Neural cell (in vitro differentiated cells): ENCODE measurements around the gene CD247. TPM values are rescaled to one million over a fixed set of nuclear protein-coding genes. Genes with fewer than 3 reads are reported as not detected.

ENCODE experiments used
- H2AFZ ChIP-seq: fragments of 200-600, 300-800 bp; sonication (generic), shearing (Covaris generic); 2 replicates; pipeline ENCODE4 v1.6.0; 2014; ENCODE audit warnings: low read depth, mild to moderate bottlenecking, antibody characterized with exemption, low read length, moderate library complexity
- H3F3A ChIP-seq: fragments of 200-600 bp; shearing (Covaris generic); 2 replicates; pipeline ENCODE4 v1.6.1; 2016; ENCODE audit warnings: mild to moderate bottlenecking, moderate library complexity, mixed read lengths, antibody characterized with exemption, low read length; ENCODE audit not compliant: insufficient read depth, poor library complexity, severe bottlenecking
- H3K27ac ChIP-seq: fragments of 200-600, 300-800 bp; sonication (generic), shearing (Covaris generic); 2 replicates; pipeline ENCODE4 v1.5.1; 2014; ENCODE audit warnings: mild to moderate bottlenecking, low read length, moderate library complexity
- H3K27me3 ChIP-seq: fragments of 300-800, 200-600 bp; sonication (generic), shearing (Covaris generic); 2 replicates; pipeline ENCODE4 v1.6.0; 2014; ENCODE audit warnings: mild to moderate bottlenecking, low read depth, low read length, moderate library complexity; ENCODE audit not compliant: insufficient read depth
- H3K36me3 ChIP-seq: fragments of 300-800, 200-600 bp; sonication (generic), shearing (Covaris generic); 2 replicates; pipeline ENCODE4 v1.5.1; 2014; ENCODE audit warnings: mild to moderate bottlenecking, antibody characterized with exemption, low read length, moderate library complexity; ENCODE audit not compliant: insufficient read depth
- H3K4me2 ChIP-seq: fragments of 300-800, 200-600 bp; sonication (generic), shearing (Covaris generic); 2 replicates; pipeline ENCODE4 v1.6.0; 2014; ENCODE audit warnings: mild to moderate bottlenecking, low read length
- H3K4me3 ChIP-seq: fragments of 300-800, 200-600 bp; sonication (generic), shearing (Covaris generic); 2 replicates; pipeline ENCODE4 v1.5.1; 2014; ENCODE audit warnings: mild to moderate bottlenecking, low read length, moderate library complexity
- H3K79me2 ChIP-seq: fragments of 200-600 bp; shearing (Covaris generic); replicated peaks from 2 replicates; pipeline ENCODE4 v1.6.0; 2014; ENCODE audit warnings: mild to moderate bottlenecking, low read length, moderate library complexity; ENCODE audit not compliant: insufficient read depth
- H3K9ac ChIP-seq: fragments of 300-800, 200-600 bp; sonication (generic), shearing (Covaris generic); 2 replicates; pipeline ENCODE4 v1.6.1; 2016; ENCODE audit warnings: mild to moderate bottlenecking, low read length, mixed read lengths
- H3K9me2 ChIP-seq: fragments of 200-600 bp; shearing (Covaris generic); 2 replicates; pipeline ENCODE4 v1.6.1; 2016; ENCODE audit warnings: mild to moderate bottlenecking, low read length, mixed read lengths; ENCODE audit not compliant: insufficient read depth
- H3K9me3 ChIP-seq: fragments of 200-600, 300-800 bp; sonication (generic), shearing (Covaris generic); 2 replicates; pipeline ENCODE4 v1.6.1; 2016; ENCODE audit warnings: mild to moderate bottlenecking, mixed run types, low read length, moderate library complexity, mixed read lengths
- H4K20me1 ChIP-seq: fragments of 200-600 bp; shearing (Covaris generic); 2 replicates; pipeline ENCODE4 v1.6.1; 2016; ENCODE audit warnings: mild to moderate bottlenecking, mixed run types; ENCODE audit not compliant: insufficient read depth
- EP300 ChIP-seq: fragments of 450-650 bp; conservative IDR thresholded peaks from 2 replicates; pipeline ENCODE4 v1.6.1; 2014; ENCODE audit warnings: antibody characterized with exemption, mild to moderate bottlenecking, moderate library complexity; ENCODE audit not compliant: poor library complexity, severe bottlenecking
- EZH2 ChIP-seq: fragments of 200-600, 300-800 bp; shearing (Covaris generic), sonication (generic); IDR thresholded peaks from 2 replicates; pipeline ENCODE4 v1.6.1; 2014; ENCODE audit warnings: antibody characterized with exemption, low read length, borderline replicate concordance, mild to moderate bottlenecking; ENCODE audit not compliant: insufficient read depth, poor library complexity, severe bottlenecking
- MXI1 ChIP-seq: fragments of 450-650 bp; conservative IDR thresholded peaks from 2 replicates; pipeline ENCODE4 v1.6.1; 2014; ENCODE audit warnings: antibody characterized with exemption, mild to moderate bottlenecking; ENCODE audit not compliant: poor library complexity, severe bottlenecking
- POLR2AphosphoS5 ChIP-seq: IDR thresholded peaks from 2 replicates; pipeline ENCODE4 v1.6.1; 2012
- RAD21 ChIP-seq: fragments of 450-650 bp; conservative IDR thresholded peaks from 2 replicates; pipeline ENCODE4 v1.6.1; 2014; ENCODE audit warnings: antibody characterized with exemption, mild to moderate bottlenecking, moderate library complexity
- SMC3 ChIP-seq: fragments of 450-650 bp; conservative IDR thresholded peaks from 2 replicates; pipeline ENCODE4 v1.6.1; 2014; ENCODE audit warnings: antibody characterized with exemption, mild to moderate bottlenecking, moderate library complexity; ENCODE audit not compliant: poor library complexity
- TAF1 ChIP-seq: IDR thresholded peaks from 2 replicates; pipeline ENCODE4 v1.6.1; 2012; ENCODE audit warnings: low read depth
- polyA plus RNA-seq: library from polyadenylated mRNA; depleted of rRNA; stranded (reverse); fragments of >200 nt; gene quantifications from 2 replicates; pipeline ENCODE4 v1.2.3, GENCODE V29; 2014
- TF ChIP-seq, protein P1 (sequence below): fragments of 450-650 bp; IDR thresholded peaks from 2 replicates; pipeline ENCODE4 v1.5.1; 2014; ENCODE audit warnings: antibody characterized with exemption, mild to moderate bottlenecking, moderate library complexity; ENCODE audit not compliant: poor library complexity, severe bottlenecking
- TF ChIP-seq, protein P2 (sequence below): IDR thresholded peaks from 2 replicates; pipeline ENCODE4 v1.6.1; 2012; ENCODE audit warnings: borderline replicate concordance

Gene CD247
- polyA plus RNA-seq, 1 donor from 2014 or later: not detected

DNA sequence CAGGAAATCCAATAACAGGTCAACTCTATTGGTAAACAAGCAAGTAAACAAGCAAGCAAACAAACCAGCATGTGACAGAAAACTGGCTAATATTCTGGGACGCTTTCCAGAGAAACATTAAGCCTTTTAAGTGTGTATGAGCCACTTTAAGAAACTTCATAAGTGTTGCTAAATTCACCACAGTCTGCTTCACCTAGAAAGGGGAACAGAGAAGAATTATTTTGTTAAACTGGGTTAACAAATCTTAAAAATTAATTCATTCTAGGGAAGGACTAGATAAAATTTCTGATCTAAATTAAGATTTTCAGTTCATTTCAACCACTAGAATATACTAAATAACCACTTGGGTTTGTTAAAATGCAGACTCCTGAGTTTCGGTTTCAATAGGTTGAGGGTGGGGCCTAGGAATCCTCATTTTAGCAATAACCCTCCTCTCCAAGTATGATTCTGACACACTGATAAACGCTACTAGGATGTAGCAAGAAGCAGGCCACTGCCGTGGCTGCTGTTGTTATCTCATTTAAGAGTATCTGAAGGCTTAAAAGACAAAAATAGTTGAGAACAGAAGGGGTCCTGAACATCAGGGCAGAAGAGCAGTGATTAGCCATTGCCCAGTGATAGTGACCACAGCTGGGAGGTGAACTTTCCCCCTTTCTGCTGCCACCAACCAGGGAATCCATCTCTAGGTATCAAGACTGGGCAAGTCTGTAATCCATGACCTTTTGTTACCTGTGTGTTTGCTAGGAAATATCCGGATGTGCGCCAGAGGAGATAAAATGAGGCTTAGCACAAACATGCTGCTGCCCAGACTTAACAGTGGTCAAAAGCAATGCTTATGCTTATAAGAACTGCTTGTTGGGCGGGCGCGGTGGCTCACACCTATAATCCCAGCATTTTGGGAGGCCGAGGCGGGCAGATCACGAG lies 24.0 kb upstream of the CD247 start:
- Histone ChIP-seq H3K27me3 (no peaks in the 10 kb centered on the region), H3K9me2 (no peaks in the 10 kb centered on the region), H3K27ac (no peak overlapping the region), H4K20me1 (no peaks in the 10 kb centered on the region), H3F3A (no peaks in the 10 kb centered on the region), H3K79me2 (no peaks in the 10 kb centered on the region), H2AFZ (no peak overlapping the region), H3K9ac (no peak overlapping the region), H3K4me2 (no peak overlapping the region), H3K9me3 (no peaks in the 10 kb centered on the region), H3K36me3 (no peaks in the 10 kb centered on the region), H3K4me3 (no peak overlapping the region)
- TF ChIP-seq EP300 (no peak), POLR2AphosphoS5 (no peak), MXI1 (no peak), TAF1 (no peak), EZH2 (no peak), SMC3 (no peak), RAD21 (no peak)
- TF ChIP-seq, protein P1, sequence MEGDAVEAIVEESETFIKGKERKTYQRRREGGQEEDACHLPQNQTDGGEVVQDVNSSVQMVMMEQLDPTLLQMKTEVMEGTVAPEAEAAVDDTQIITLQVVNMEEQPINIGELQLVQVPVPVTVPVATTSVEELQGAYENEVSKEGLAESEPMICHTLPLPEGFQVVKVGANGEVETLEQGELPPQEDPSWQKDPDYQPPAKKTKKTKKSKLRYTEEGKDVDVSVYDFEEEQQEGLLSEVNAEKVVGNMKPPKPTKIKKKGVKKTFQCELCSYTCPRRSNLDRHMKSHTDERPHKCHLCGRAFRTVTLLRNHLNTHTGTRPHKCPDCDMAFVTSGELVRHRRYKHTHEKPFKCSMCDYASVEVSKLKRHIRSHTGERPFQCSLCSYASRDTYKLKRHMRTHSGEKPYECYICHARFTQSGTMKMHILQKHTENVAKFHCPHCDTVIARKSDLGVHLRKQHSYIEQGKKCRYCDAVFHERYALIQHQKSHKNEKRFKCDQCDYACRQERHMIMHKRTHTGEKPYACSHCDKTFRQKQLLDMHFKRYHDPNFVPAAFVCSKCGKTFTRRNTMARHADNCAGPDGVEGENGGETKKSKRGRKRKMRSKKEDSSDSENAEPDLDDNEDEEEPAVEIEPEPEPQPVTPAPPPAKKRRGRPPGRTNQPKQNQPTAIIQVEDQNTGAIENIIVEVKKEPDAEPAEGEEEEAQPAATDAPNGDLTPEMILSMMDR: no peak
- TF ChIP-seq, protein P2, sequence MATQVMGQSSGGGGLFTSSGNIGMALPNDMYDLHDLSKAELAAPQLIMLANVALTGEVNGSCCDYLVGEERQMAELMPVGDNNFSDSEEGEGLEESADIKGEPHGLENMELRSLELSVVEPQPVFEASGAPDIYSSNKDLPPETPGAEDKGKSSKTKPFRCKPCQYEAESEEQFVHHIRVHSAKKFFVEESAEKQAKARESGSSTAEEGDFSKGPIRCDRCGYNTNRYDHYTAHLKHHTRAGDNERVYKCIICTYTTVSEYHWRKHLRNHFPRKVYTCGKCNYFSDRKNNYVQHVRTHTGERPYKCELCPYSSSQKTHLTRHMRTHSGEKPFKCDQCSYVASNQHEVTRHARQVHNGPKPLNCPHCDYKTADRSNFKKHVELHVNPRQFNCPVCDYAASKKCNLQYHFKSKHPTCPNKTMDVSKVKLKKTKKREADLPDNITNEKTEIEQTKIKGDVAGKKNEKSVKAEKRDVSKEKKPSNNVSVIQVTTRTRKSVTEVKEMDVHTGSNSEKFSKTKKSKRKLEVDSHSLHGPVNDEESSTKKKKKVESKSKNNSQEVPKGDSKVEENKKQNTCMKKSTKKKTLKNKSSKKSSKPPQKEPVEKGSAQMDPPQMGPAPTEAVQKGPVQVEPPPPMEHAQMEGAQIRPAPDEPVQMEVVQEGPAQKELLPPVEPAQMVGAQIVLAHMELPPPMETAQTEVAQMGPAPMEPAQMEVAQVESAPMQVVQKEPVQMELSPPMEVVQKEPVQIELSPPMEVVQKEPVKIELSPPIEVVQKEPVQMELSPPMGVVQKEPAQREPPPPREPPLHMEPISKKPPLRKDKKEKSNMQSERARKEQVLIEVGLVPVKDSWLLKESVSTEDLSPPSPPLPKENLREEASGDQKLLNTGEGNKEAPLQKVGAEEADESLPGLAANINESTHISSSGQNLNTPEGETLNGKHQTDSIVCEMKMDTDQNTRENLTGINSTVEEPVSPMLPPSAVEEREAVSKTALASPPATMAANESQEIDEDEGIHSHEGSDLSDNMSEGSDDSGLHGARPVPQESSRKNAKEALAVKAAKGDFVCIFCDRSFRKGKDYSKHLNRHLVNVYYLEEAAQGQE: no peak

DNA sequence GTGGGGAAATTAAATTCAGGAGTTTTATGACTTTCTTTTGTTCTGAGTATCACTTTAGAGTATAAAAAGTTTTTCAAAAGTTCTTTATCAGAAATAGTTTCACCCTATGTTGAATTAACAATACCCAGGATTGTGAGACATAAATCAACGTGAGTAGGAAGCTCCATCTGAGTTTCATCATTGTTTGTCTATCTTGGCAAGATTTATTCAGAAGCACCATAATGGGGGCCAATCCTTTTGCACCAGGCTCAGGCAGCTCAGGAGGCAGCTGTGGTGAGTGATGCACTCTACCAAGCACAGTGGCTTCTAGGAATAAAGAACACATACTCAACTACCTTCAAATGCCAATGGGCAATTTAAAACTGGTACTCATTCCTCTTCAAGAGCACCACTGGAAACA lies 23.3 kb upstream of the CD247 start:
- no peaks in the 10 kb centered on the region for H3K36me3 ChIP-seq

More for the DNA sequence above, 23.3 kb upstream of the CD247 start:
- H4K20me1 ChIP-seq: no peaks in the 10 kb centered on the region
- no peaks in the 10 kb centered on the region for H3K27me3 ChIP-seq
- no peak overlapping the region for H3K4me2 ChIP-seq
- no peaks in the 10 kb centered on the region for H3K9me3 ChIP-seq
- H3K4me3 ChIP-seq: no peak overlapping the region
- no peak overlapping the region for H3K27ac ChIP-seq
- H3F3A ChIP-seq: no peaks in the 10 kb centered on the region
- H3K79me2 ChIP-seq: no peaks in the 10 kb centered on the region
- TF ChIP-seq TAF1 (no peak), EZH2 (no peak), POLR2AphosphoS5 (no peak), EP300 (no peak), RAD21 (no peak)
- TF ChIP-seq, protein P1: no peak
- TF ChIP-seq, protein P2: no peak
- no peaks in the 10 kb centered on the region for H3K9me2 ChIP-seq
- no peak overlapping the region for H2AFZ ChIP-seq
- no peak overlapping the region for H3K9ac ChIP-seq
